IMR-90 (cell line): ENCODE measurements around the gene GRAP. TPM values are rescaled to one million over a fixed set of nuclear protein-coding genes. Genes with fewer than 3 reads are reported as not detected.

Experiments used
- ATAC-seq: fragments of 200-7000 bp; cut with Tn5 transposase; 2 replicates; pipeline ENCODE4 v1.9.1; 2020; ENCODE audit warnings: low read depth, mild to moderate bottlenecking, moderate library complexity
- BruUV-seq: library from RNA; stranded (reverse); fragments of 400-500 nt; replicated peaks from 2 replicates; lab custom pipeline; 2021; lab: Mats Ljungman, UMichigan
- CTCF ChIA-PET: fragments of 300-600 bp; formaldehyde crosslinking; extraction: SDS; loops from one replicate; lab custom pipeline; 2021; ENCODE audit warnings: antibody characterized with exemption; lab: Yijun Ruan, JAX
- POLR2A ChIA-PET: fragments of 300-600 bp; sonication (Branson Sonifier 250); formaldehyde crosslinking; loops from one replicate; lab custom pipeline; 2022; ENCODE audit warnings: antibody characterized with exemption; ENCODE audit not compliant: unreplicated experiment; lab: Charles Lee
- DNase-seq: peaks from one replicate; pipeline ENCODE4 v3.0.0; 2013
- H2AFZ ChIP-seq: replicated peaks from 2 replicates; pipeline ENCODE3; 2013; ENCODE audit warnings: low read length, mild to moderate bottlenecking; ENCODE audit not compliant: poor library complexity
- H2AK5ac ChIP-seq: 2 replicates; pipeline ENCODE4 v1.6.1; 2013; ENCODE audit warnings: low read depth, low read length, inconsistent platforms
- H2AK9ac ChIP-seq: replicated peaks from 2 replicates; pipeline ENCODE3; 2013; ENCODE audit warnings: mild to moderate bottlenecking, low read depth, low read length, moderate library complexity; ENCODE audit not compliant: poor library complexity
- H2BK120ac ChIP-seq: 2 replicates; pipeline ENCODE4 v1.6.1; 2013; ENCODE audit warnings: low read depth, low read length, inconsistent platforms
- H2BK15ac ChIP-seq: 3 replicates; pipeline ENCODE4 v1.6.1; 2013; ENCODE audit warnings: low read depth, low read length, inconsistent platforms
- H2BK20ac ChIP-seq: 2 replicates; pipeline ENCODE4 v1.6.1; 2013; ENCODE audit warnings: low read depth, mild to moderate bottlenecking, inconsistent platforms, low read length, moderate library complexity
- H2BK5ac ChIP-seq: 2 replicates; pipeline ENCODE4 v1.6.1; 2013; ENCODE audit warnings: mild to moderate bottlenecking, low read depth, low read length, inconsistent platforms; ENCODE audit not compliant: poor library complexity, severe bottlenecking
- H3K14ac ChIP-seq: replicated peaks from 2 replicates; pipeline ENCODE4 v1.6.1; 2013; ENCODE audit warnings: low read depth, low read length, inconsistent platforms
- H3K18ac ChIP-seq: 2 replicates; pipeline ENCODE4 v1.6.1; 2013; ENCODE audit warnings: low read depth, low read length, control low read depth
- H3K23ac ChIP-seq: 2 replicates; pipeline ENCODE4 v1.6.1; 2013; ENCODE audit warnings: low read depth, low read length, inconsistent platforms
- H3K27ac ChIP-seq: 2 replicates; pipeline ENCODE4 v1.5.1; 2013; ENCODE audit warnings: mild to moderate bottlenecking, control low read depth, low read length; ENCODE audit not compliant: insufficient read depth
- H3K27me3 ChIP-seq: 2 replicates; pipeline ENCODE4 v1.6.1; 2013; ENCODE audit warnings: low read length; ENCODE audit not compliant: control insufficient read depth, insufficient read depth
- H3K36me3 ChIP-seq: 2 replicates; pipeline ENCODE4 v1.6.1; 2013; ENCODE audit warnings: low read length, mixed read lengths; ENCODE audit not compliant: control insufficient read depth, insufficient read depth
- H3K4ac ChIP-seq: 2 replicates; pipeline ENCODE4 v1.6.1; 2013; ENCODE audit warnings: low read depth, low read length, inconsistent platforms
- H3K4me1 ChIP-seq: 2 replicates; pipeline ENCODE4 v1.6.1; 2013; ENCODE audit warnings: low read length, mixed read lengths; ENCODE audit not compliant: control insufficient read depth, insufficient read depth
- H3K4me2 ChIP-seq: 2 replicates; pipeline ENCODE4 v1.6.1; 2013; ENCODE audit warnings: low read depth, mild to moderate bottlenecking, control low read depth, low read length, moderate library complexity
- H3K4me3 ChIP-seq: 2 replicates; pipeline ENCODE4 v1.5.1; 2013; ENCODE audit warnings: low read depth, mild to moderate bottlenecking, control low read depth, low read length, moderate library complexity; ENCODE audit not compliant: insufficient read depth
- H3K56ac ChIP-seq: 2 replicates; pipeline ENCODE4 v1.6.1; 2013; ENCODE audit warnings: low read length, inconsistent platforms; ENCODE audit not compliant: insufficient read depth; ENCODE audit errors: extremely low read depth
- H3K79me1 ChIP-seq, 2 experiments: 2 replicates each; pipeline ENCODE4 v1.6.1; 2013; ENCODE audit warnings: low read length in 2 of 2, inconsistent platforms in 1 of 2, low read depth in 1 of 2
- H3K9ac ChIP-seq: 2 replicates; pipeline ENCODE4 v1.6.1; 2013; ENCODE audit warnings: low read depth, low read length, control low read depth
- H3K9me1 ChIP-seq: 2 replicates; pipeline ENCODE4 v1.6.1; 2013; ENCODE audit warnings: low read length, inconsistent platforms; ENCODE audit not compliant: insufficient read depth
- H3K9me3 ChIP-seq: 2 replicates; pipeline ENCODE4 v1.6.1; 2013; ENCODE audit warnings: low read length; ENCODE audit not compliant: control insufficient read depth, insufficient read depth
- H4K20me1 ChIP-seq: 2 replicates; pipeline ENCODE4 v1.6.1; 2013; ENCODE audit warnings: low read length, inconsistent platforms; ENCODE audit not compliant: insufficient read depth
- H4K5ac ChIP-seq: 2 replicates; pipeline ENCODE4 v1.6.1; 2013; ENCODE audit warnings: mild to moderate bottlenecking, low read depth, low read length, control low read depth
- H4K8ac ChIP-seq, 2 experiments: 2 replicates each; pipeline ENCODE4 v1.6.1; 2013; ENCODE audit warnings: low read depth in 2 of 2, low read length in 2 of 2, control low read depth in 1 of 2, inconsistent platforms in 1 of 2
- H4K91ac ChIP-seq: 2 replicates; pipeline ENCODE4 v1.6.1; 2013; ENCODE audit warnings: low read depth, low read length, inconsistent platforms; ENCODE audit not compliant: insufficient read depth
- FOS ChIP-seq: fragments of 150-350 bp; IDR thresholded peaks from 2 replicates; pipeline ENCODE4 v1.6.1; 2016; ENCODE audit warnings: low read depth, low read length
- POLR2A ChIP-seq: IDR thresholded peaks from 2 replicates; pipeline ENCODE4 v1.6.1; 2012; ENCODE audit warnings: mild to moderate bottlenecking, low read depth, low read length
- RAD21 ChIP-seq: IDR thresholded peaks from 2 replicates; pipeline ENCODE4 v1.6.1; 2012; ENCODE audit warnings: low read length, improper control_type of control experiment
- RCOR1 ChIP-seq: IDR thresholded peaks from 2 replicates; pipeline ENCODE4 v1.6.1; 2012; ENCODE audit warnings: mild to moderate bottlenecking, low read length, improper control_type of control experiment; ENCODE audit not compliant: insufficient replicate concordance
- WGBS, 2 experiments: methylation state at CpG; one replicate each; pipeline versions ENCODE4 v1.1.5 to v1.1.7; 2013; ENCODE audit warnings: missing lambda C conversion rate in 2 of 2; ENCODE audit not compliant: insufficient read length in 1 of 2; ENCODE audit errors: extremely low coverage in 2 of 2; 5-methylcytosine and 5-hydroxymethylcytosine counted together
- dilution Hi-C: fragments of 300-500 bp; cut with HindIII; formaldehyde crosslinking; loops from one replicate; pipeline ENCODE4 v1.14.3; 2018; ENCODE audit warnings: low sequenced_read_pairs; ENCODE audit not compliant: unreplicated experiment
- in situ Hi-C: fragments of 300-500 bp; cut with MboI; formaldehyde crosslinking; loops from 3 replicates; pipeline ENCODE4 v1.14.3; 2019; ENCODE audit warnings: low sequenced_read_pairs, inconsistent platforms, mixed read lengths
- intact Hi-C: fragments of 100-400 bp; cut with micrococcal nuclease; formaldehyde crosslinking; loops from 2 replicates; pipeline ENCODE4 v1.10.0; 2022
- polyA plus RNA-seq, 3 experiments: library from polyadenylated mRNA; depleted of rRNA; stranded (reverse); fragments of >200 nt; gene quantifications; 2 replicates each; pipeline ENCODE4 v1.2.3, GENCODE V29; 2012; ENCODE audit warnings: low replicate concordance in 1 of 3
- total RNA-seq: library from RNA; depleted of rRNA; stranded (reverse); fragments of >200 nt; gene quantifications from 2 replicates; pipeline ENCODE4 v1.2.3, GENCODE V29; 2012
- TF ChIP-seq, protein P1 (sequence below): fragments of 150-350 bp; IDR thresholded peaks from 2 replicates; pipeline ENCODE4 v1.6.1; 2017; ENCODE audit warnings: mild to moderate bottlenecking, antibody characterized with exemption, low read length, low read depth

The GRAP gene
- total and polyA plus RNA-seq, 2 of the 4 experiments (the other 2 are of a cell fraction): under 0.01 to 0.14 TPM

DNA sequence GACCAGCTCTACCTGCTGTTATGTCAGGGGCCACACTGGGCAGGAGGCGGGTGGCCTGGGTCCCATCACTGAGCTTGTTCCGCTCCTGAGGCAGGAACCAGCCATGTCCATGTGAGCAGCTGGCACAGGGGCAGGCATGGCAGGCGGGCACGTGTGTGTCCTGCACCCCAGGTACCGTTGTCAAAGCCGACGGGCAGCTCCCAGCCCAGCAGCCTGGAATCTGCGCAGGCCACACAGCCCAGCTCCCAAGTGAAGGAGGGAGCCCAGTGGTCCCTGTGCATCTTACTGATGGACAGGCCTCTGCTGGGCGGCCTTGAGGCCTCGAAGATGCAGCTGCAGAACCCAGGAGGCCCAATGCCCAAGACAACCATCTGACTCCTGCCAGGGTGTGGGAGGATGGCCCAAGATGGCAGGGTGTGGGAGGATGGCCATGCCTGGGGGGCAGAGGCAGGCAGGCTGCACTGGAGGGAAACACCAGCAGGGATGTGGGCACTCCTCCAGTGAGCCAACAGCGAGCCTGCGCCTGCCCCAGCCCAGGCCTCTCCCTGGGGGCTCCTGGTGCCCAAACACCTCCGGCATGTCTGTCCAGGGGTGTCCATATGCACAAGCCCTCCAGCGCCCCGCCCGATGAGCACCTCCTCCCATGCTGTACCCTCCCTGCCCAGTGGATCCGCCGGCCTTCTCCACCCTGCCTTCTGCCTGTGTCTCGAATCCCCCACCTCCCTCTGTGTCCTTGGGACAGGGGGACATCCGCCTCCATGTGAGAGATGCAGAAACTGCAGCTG is 55.0 kb downstream of the GRAP start:
- Histone ChIP-seq H3K9me3 (peaks cover 6% of the 10 kb centered on the region), H3K27me3 (no peaks in the 10 kb centered on the region), H4K5ac (no peak overlapping the region), H2BK120ac (no peak overlapping the region), H3K18ac (no peak overlapping the region), H2BK5ac (no peak overlapping the region), H3K14ac (no peak overlapping the region), H3K4ac (no peak overlapping the region), H2AK9ac (no peak overlapping the region), H3K56ac (no peak overlapping the region), H2BK15ac (no peak overlapping the region), H4K20me1 (peaks cover 37% of the 10 kb centered on the region), H3K4me3 (no peak overlapping the region), H3K36me3 (peaks cover 19% of the 10 kb centered on the region), H3K9ac (no peak overlapping the region), H2AK5ac (no peak overlapping the region), H2AFZ (no peak overlapping the region), H4K91ac (no peak overlapping the region), H3K4me1 (peaks cover 10% of the 10 kb centered on the region), H3K27ac (no peak overlapping the region), H3K79me1 (peaks cover 26 to 69% of the 10 kb centered on the region in 2 experiments; a peak in 3 of 4 replicates), H3K23ac (no peak overlapping the region), H2BK20ac (no peak overlapping the region), H4K8ac (no peak overlapping the region), H3K4me2 (no peak overlapping the region), H3K9me1 (peaks cover 4% of the 10 kb centered on the region)
- BruUV-seq: no TSS peak
- dilution Hi-C loops (no loop called here), intact Hi-C loops (no loop called here), in situ Hi-C loops (no loop called here)
- ChIA-PET CTCF (no interaction called here), POLR2A (no interaction called here)
- ATAC-seq (no peak), DNase-seq (no peak)
- TF ChIP-seq POLR2A: no peak
- TF ChIP-seq RCOR1: no peak
- no peak for TF ChIP-seq RAD21
- TF ChIP-seq, protein P1, sequence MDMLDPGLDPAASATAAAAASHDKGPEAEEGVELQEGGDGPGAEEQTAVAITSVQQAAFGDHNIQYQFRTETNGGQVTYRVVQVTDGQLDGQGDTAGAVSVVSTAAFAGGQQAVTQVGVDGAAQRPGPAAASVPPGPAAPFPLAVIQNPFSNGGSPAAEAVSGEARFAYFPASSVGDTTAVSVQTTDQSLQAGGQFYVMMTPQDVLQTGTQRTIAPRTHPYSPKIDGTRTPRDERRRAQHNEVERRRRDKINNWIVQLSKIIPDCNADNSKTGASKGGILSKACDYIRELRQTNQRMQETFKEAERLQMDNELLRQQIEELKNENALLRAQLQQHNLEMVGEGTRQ: no peak
- no peak for TF ChIP-seq FOS
- 95% methylated on average over 8 of the region's 20 CpGs; no CpG with 5 or more reads in 1 of the 2 experiments for WGBS, 2 experiments
